Measurements from ENCODE around the gene TMEM185B.
A peak's percentile ranks its signal among the peaks of the same experiment; 100 is the strongest.

Gene TMEM185B

DNA sequence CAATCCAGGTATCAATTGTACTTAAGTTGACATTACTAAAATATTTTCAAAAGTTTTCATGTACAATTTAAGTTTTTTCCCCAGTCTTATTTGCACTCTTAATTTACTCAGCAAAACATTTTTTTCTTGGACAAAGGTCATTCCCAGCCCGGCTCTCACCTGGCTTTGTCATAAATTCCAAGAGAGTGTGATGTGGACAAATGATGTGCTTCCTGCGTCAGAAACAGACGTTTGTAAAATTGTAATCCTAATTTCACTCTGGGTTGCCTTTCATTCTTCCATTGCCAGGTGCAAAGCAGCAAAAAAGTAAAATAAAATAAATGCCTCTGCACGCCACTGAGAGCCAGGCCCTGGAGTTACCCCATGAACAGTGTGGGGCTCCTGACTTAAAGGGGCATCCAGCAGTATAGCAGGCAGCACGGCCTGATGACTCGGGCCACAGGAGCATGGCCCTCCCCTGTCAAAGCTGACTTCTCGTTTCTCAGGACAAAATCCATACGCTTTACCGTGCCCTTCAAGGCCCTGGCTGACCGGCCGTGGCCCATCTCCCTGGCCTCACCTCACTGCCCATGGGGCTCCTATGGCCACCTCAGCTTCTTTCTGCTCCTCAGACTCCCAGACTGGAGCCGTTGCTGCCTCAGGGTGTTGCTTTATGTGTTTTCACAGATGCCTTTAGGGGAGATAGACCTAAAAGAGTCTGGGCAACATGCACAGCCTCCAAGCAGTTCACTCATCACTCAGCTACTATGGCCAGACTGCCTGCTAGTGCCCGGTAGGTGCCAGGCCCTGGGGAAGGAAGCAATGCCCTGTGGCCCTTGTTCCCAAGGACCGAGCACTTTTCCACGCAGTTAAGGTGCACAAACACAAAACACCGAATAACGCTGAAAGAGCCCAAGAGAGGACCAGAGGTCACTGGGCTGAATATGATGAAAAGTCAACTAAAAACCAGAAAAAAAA is 7.6 kb upstream of the TMEM185B start:
- intact Hi-C loops (cut with DNase I; ENCODE audit: low total_unique reads), result no loop called here
- peaks cover 0 to 14% (median 2%) of the 10 kb centered on the region in 4 donors for H3K4me1 ChIP-seq
- no peaks in the 10 kb centered on the region for H3K9me3 ChIP-seq
- no peak overlapping the region for H3K27ac ChIP-seq
- H3K4me3 ChIP-seq, result no peak overlapping the region
- no peak for TF ChIP-seq CTCF (IDR thresholded peaks at IDR 0.05)
- H3K36me3 ChIP-seq, result no peaks in the 10 kb centered on the region
- peak in 1 of 2 donors; percentile 42 for DNase-seq
- H3K27me3 ChIP-seq, result no peaks in the 10 kb centered on the region

DNA sequence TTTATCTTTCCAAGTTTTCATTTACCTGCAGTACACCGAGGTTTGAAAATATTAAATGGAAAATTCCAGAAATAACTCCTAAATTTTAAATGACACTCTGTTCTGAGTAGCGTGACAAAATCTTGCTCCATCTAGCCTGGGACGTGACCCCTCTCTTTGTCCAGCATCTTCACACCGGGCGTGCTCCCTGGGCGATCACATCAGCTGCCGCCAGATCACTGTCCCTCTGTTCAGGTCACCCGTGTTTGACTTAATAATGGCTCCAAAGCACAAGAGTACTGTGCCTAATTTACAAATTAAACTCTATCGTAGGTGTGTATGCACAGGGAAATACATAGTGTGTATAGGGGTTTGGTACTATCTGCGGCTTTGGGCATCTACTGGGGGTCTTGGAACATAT is 6.1 kb upstream of the TMEM185B start:
- Histone ChIP-seq H3K36me3 (no peaks in the 10 kb centered on the region), H3K9me3 (no peaks in the 10 kb centered on the region), H3K4me1 (peaks cover 0 to 15% (median 3%) of the 10 kb centered on the region in 4 donors), H3K27ac (no peak overlapping the region), H3K4me3 (no peak overlapping the region), H3K27me3 (no peaks in the 10 kb centered on the region)
- peak in 1 of 2 donors; percentile 16 for DNase-seq
- no peak for TF ChIP-seq CTCF (IDR thresholded peaks at IDR 0.05)
- intact Hi-C loops (cut with DNase I; ENCODE audit: low total_unique reads), result loop anchor here (10.0 kb wide), 1 partner anchor 85 kb away; no protein-coding TSS in a partner anchor

- no peak overlapping the region for H3K27ac ChIP-seq
- no peak for DNase-seq
Measured at GRCh38 chr2:120228503-120228902, 5.3 kb upstream of the TMEM185B start.

GRCh38 chr2:120227111-120227991 is 4.2 kb upstream of the TMEM185B start:
- Histone ChIP-seq H3K27ac (no peak overlapping the region), H3K4me1 (peaks cover 0 to 22% (median 17%) of the 10 kb centered on the region in 4 donors), H3K9me3 (no peaks in the 10 kb centered on the region), H3K27me3 (no peaks in the 10 kb centered on the region), H3K4me3 (no peak overlapping the region), H3K36me3 (no peaks in the 10 kb centered on the region)
- no peak for TF ChIP-seq CTCF (IDR thresholded peaks at IDR 0.05)
- DNase-seq, result peak in 1 of 2 donors; percentile 52
- intact Hi-C loops (cut with DNase I; ENCODE audit: low total_unique reads), result loop anchor here (10.0 kb wide), 1 partner anchor 87 kb away; no protein-coding TSS in a partner anchor

More at GRCh38 chr2:120228503-120228902, 5.3 kb upstream of the TMEM185B start:
- TF ChIP-seq CTCF (IDR thresholded peaks at IDR 0.05), result no peak
- intact Hi-C loops (cut with DNase I; ENCODE audit: low total_unique reads), result loop anchor here (10.0 kb wide), 1 partner anchor 86 kb away; no protein-coding TSS in a partner anchor
- no peaks in the 10 kb centered on the region for H3K36me3 ChIP-seq
- peaks cover 0 to 23% (median 11%) of the 10 kb centered on the region in 4 donors for H3K4me1 ChIP-seq
- no peaks in the 10 kb centered on the region for H3K9me3 ChIP-seq
- H3K4me3 ChIP-seq, result no peak overlapping the region
- H3K27me3 ChIP-seq, result no peaks in the 10 kb centered on the region

GRCh38 chr2:120226316-120226715 is 3.1 kb upstream of the TMEM185B start:
- intact Hi-C loops (cut with DNase I; ENCODE audit: low total_unique reads), result loop anchor here (10.0 kb wide), 1 partner anchor 88 kb away; no protein-coding TSS in a partner anchor
- H3K9me3 ChIP-seq, result no peaks in the 10 kb centered on the region
- no peak overlapping the region for H3K27ac ChIP-seq
- TF ChIP-seq CTCF (IDR thresholded peaks at IDR 0.05), result no peak
- no peak overlapping the region for H3K4me3 ChIP-seq
- H3K27me3 ChIP-seq, result no peaks in the 10 kb centered on the region
- DNase-seq, result peak in 1 of 2 donors; percentile 57
- no peaks in the 10 kb centered on the region for H3K36me3 ChIP-seq
- peaks cover 0 to 18% (median 16%) of the 10 kb centered on the region in 4 donors for H3K4me1 ChIP-seq

Data from tibial artery (tissue), 4 donors.